ENCODE measurements around the gene GTF2H2C.

DNA sequence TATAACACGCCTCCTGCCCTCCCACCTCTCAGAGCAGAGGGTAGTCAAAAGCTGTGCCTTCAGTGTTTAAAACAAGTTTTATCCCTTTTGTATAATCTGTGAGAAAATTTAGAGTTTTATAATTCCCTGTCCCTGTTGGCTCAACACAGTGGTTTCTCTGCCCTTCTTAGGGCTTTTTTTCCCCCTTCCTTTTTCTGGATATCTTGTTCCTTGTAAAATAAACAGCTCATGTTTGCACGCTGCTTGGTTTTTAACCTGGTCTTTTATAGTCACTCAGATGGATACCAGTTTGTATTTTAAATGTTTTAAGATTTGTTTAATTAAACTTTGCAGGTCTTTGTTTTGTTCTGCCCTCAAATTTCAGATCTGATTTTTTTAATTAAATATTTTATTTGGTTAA is 40.7 kb upstream of the GTF2H2C start:
- TF ChIP-seq, protein P1, sequence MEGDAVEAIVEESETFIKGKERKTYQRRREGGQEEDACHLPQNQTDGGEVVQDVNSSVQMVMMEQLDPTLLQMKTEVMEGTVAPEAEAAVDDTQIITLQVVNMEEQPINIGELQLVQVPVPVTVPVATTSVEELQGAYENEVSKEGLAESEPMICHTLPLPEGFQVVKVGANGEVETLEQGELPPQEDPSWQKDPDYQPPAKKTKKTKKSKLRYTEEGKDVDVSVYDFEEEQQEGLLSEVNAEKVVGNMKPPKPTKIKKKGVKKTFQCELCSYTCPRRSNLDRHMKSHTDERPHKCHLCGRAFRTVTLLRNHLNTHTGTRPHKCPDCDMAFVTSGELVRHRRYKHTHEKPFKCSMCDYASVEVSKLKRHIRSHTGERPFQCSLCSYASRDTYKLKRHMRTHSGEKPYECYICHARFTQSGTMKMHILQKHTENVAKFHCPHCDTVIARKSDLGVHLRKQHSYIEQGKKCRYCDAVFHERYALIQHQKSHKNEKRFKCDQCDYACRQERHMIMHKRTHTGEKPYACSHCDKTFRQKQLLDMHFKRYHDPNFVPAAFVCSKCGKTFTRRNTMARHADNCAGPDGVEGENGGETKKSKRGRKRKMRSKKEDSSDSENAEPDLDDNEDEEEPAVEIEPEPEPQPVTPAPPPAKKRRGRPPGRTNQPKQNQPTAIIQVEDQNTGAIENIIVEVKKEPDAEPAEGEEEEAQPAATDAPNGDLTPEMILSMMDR (IDR thresholded peaks at IDR 0.05): no peak
- no peak for TF ChIP-seq EP300 (IDR thresholded peaks at IDR 0.05)
- no peak for TF ChIP-seq POLR2A (IDR thresholded peaks at IDR 0.05)
- TF ChIP-seq POLR2AphosphoS5 (IDR thresholded peaks at IDR 0.05): no peak
